NCI-H128 (cell line): ENCODE results near the gene DNAJA4.
A peak's percentile ranks its signal among the peaks of the same experiment; 100 is the strongest.

Source experiments
- DNase-seq: peaks from one replicate; lab custom pipeline; 2025; ENCODE audit not compliant: unreplicated experiment; lab: John Stamatoyannopoulos, UW

DNAJA4 gene

DNA sequence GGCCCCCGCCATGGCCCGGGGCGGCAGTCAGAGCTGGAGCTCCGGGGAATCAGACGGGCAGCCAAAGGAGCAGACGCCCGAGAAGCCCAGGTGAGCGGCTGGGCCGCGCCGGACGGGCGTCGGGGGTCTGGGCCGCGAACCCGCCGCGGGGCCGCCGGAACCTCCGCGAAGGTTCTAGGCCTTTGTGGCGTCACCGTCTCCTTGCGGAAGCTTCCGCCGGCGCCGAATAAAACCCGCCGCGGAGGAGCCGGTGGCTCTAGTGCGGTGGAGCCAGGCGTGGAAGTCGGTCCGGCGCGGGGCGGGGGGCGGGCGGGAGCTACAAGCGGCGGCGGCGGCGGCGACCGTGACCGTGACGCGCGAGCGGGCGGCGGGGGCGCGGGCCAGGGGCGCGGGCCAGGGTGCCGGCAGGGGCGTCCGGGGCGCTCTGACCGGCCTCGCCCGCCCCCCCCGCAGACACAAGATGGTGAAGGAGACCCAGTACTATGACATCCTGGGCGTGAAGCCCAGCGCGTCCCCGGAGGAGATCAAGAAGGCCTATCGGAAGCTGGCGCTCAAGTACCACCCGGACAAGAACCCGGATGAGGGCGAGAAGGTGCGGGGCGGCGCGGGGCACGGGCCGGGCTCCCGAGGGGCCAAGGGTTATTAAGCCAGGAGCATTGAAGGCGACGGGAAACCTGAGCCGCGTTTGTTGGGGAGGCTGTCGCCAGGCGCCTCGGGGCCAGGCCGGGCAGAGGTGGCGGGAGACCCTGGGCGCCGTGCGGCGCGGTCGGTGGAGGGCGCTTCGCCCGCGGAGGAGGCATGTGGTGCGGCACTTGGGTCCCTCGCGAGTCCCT, at the start of gene DNAJA4:
DNAJA4 (plus strand) TSS at position 259 of the 833 bp plus-strand sequence; CDS start at position 461, 202 bp downstream.
- no peak for DNase-seq

GRCh38 chr15:78216276-78217104, 47.9 kb upstream of the DNAJA4 start:
- DNase-seq: no peak

DNA sequence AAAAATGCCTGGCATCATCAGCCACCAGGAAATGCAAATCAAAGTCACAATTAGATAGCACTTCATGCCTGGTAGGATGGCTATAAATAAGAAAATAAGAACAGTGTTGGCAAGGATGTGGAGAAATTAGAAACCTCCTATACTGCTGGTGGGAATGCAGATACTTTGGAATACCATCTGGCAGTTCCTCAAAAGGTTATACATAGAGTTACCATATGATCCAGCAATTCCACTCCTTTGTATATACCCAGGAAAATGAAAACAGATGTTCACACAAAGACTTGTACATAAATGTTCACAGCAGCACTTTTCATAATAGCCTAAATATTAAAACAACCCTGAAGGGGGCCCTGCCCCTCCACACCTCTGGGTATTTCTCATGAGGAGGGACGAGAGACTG, 43.6 kb upstream of the DNAJA4 start:
- DNase-seq: no peak

GRCh38 chr15:78222745-78223395, 41.5 kb upstream of the DNAJA4 start:
- no peak for DNase-seq

- DNase-seq: no peak
These were observed 40.9 kb upstream of the DNAJA4 start for GRCh38 chr15:78223396-78224022.

DNA sequence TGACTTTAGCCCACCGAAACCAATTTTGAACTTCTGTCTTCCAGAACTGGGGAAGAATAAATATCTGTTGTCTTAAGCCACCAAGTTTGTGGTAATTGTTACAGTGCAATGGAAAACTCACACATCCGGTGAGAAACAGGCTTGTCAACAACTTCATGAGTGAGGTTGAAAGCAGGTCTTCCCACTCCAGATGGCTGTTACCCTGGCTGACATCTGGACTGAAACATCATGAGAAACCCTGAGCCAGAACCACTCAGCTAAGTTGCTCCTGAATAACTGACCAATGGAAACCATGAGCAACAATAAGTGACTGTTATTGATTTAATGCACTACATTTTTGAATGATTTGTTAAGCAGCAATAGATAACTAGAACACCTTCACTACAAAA, 40.3 kb upstream of the DNAJA4 start:
- DNase-seq: no peak

DNA sequence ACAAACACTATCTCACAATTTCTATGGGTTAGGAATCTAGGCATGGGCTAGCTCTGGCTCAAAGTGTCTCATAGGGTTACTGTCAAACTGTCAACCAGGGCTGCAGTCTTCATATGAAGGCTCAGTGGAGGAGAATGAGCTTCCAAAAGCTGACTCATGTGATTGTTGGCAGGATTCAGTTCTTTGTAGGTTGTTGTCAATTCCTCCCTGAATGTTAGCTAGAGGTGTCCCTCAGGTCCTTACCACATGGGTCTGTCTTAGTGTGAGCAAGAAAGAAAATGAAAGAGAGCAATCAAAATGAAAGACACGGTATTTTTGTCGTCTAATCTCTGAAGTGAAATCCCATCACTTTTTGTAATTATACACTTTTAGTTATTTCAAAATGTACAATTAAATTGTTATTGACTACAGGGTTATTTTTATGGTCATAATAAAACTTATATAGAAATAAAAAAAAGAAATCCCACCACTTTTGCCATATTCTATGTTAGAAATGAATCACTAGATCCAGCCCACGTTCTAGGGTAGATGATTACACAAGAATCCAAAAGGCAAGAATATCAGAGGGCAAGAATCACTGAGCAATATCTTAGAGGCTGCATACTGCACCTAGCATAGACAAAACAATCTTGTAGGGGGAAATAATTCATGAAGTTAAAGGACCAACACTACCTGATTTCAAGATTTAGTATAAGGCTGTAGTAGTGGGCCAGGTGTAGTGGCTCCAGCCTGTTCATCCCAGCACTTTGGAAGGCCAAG, 38.4 kb upstream of the DNAJA4 start:
- no peak for DNase-seq

DNA sequence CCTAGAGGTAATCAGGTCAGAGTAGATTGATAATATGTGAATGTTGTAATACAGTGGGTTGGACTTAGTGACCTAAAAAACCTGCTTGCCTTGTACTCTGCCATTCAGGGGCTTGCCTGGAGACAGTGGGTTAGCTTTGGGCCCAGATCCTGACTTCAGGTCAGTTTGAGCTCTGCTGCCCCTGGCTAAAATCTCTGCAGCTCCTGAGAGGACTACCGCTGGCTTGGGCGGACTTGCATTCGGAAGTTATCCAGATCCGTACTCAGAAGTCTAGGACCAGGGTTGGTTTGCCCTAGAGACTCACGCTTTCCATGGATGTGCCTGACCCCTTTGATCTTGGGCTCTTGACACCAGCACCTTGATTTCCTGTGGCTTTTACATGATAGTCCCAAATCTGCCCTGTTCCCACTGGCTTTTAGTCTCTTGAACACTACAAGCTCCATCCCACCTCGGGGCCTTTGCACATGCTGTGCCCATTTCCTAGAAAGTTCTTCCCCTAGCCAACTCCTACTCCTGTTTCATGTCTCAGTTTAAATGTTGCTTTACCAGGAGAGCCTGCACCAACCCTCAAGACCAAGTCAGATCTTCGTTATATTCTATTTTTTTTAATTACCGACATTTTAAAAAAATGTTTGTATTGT, 35.9 kb upstream of the DNAJA4 start:
- no peak for DNase-seq

- no peak for DNase-seq
These were observed 34.6 kb upstream of the DNAJA4 start for GRCh38 chr15:78229431-78230406.

DNA sequence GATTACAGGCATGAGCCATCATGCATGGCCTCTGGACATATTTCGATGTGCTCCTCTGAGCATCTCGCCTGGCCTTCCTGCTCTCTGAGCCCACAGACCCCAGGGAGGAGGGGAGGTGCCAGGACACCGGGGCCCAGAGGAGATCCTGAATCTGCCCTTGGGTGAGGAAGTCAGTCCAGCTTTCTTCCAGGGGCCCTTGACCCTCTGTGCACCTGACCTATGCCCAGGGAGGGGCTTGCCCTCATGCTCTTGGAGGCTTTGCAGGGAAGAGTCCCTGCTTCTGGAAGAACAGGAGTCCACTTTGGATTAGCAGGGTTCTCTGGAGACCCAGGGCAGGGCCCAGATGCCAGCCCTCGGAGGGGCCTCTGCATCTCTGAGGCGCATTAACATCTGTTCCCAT, 31.4 kb upstream of the DNAJA4 start:
- no peak for DNase-seq

DNA sequence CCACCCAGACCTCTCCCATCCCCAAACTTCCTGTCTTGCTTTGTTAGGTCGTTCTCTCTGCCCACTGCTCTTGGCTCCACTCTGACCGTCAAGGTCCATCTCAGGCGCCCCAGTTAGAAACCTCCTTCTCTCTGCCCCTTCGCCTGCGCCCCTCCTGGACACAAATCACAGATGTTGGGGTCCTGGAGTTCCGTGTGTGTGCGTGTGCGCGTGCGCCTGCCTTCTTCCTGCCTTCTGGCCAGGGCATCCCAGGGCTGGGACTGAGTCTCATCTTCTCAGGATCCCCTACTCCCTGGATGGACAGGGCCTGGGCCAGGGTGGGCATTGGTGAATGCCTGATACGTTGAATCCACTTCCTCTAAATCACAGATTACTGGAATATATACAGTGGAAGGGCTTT, 30.9 kb upstream of the DNAJA4 start:
- DNase-seq: no peak

- no peak for DNase-seq
These were observed 29.8 kb upstream of the DNAJA4 start, which contains the start of gene ACSBG1 for GRCh38 chr15:78234515-78235040. Gene ACSBG1 (minus strand): TSS chr15:78234565. CDS start chr15:78234501, 64 bp downstream.

GRCh38 chr15:78236491-78236890, 27.9 kb upstream of the DNAJA4 start:
- no peak for DNase-seq

- no peak for DNase-seq
These were observed 27.2 kb upstream of the DNAJA4 start for GRCh38 chr15:78237146-78237545.

GRCh38 chr15:78239811-78240210, 24.6 kb upstream of the DNAJA4 start:
- no peak for DNase-seq

DNA sequence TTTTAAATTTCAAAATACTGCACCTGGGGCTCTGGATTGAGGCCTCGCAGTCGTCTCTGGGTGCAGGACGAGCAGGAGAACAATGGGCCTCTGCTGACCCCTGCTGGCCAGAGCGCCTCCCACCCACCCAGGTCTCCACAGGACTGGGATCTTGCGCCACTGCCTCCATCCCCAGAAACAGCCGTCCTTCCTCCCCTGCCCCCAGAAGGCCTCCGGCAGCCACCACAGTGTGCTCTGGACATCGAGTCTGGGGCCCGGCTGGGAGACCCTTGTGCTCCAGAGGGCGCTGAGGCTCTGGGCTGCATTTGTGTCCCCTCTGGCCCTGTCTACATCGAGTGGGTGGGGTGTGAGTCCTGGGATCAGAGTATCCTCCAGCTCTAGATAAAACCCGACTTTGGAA, 23.3 kb upstream of the DNAJA4 start:
- DNase-seq: peak; percentile 18

DNA sequence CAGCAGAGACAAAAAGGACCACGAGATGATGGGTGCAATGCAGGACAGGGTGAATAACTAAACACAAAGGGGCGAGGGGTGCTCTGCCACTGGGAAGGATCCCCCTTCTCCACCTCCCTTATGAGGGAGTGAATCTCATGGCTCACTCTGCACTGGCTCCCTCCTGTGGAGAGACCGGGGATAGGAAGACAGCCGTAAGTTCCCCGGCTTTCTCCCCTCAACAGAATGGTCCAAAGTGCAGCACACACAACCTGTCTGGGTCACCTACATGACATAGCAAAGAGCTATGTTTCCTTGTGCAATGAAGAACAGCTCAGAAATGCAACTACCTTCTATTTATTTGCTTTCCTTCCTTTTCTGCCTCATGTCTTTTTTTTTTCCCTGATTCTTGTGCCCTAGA, 22.2 kb upstream of the DNAJA4 start:
- DNase-seq: no peak

- no peak for DNase-seq
These were observed 21.3 kb upstream of the DNAJA4 start for GRCh38 chr15:78243058-78243457.
